GM18502 (cell line): ENCODE data around the gene PLBD2.
A peak's percentile ranks its signal among the peaks of the same experiment; 100 is the strongest.

Experiments
- ATAC-seq: cut with Tn5 transposase; IDR thresholded peaks from one replicate; pipeline ENCODE4 v1.9.1; 2021; ENCODE audit warnings: mild to moderate bottlenecking; ENCODE audit not compliant: unreplicated experiment, poor library complexity

Gene PLBD2

GRCh38 chr12:113358381-113359132 lies at the start of gene PLBD2:
PLBD2 (plus strand) TSS chr12:113358587; CDS start chr12:113358601, 14 bp downstream.
- peak; percentile 90 for ATAC-seq

- no peak for ATAC-seq
These were observed 47.9 kb upstream of the PLBD2 start for GRCh38 chr12:113310489-113310888.

GRCh38 chr12:113314121-113314529 lies 44.3 kb upstream of the PLBD2 start:
- no peak for ATAC-seq

GRCh38 chr12:113315358-113315757 lies 43.0 kb upstream of the PLBD2 start:
- ATAC-seq = no peak

- ATAC-seq = no peak
These were observed 42.2 kb upstream of the PLBD2 start for GRCh38 chr12:113316155-113316554.

- ATAC-seq = no peak
These were observed 41.3 kb upstream of the PLBD2 start for GRCh38 chr12:113317122-113317521.

GRCh38 chr12:113318046-113318656 lies 40.2 kb upstream of the PLBD2 start:
- ATAC-seq = no peak

- no peak for ATAC-seq
These were observed 39.3 kb upstream of the PLBD2 start for GRCh38 chr12:113318900-113319628.

GRCh38 chr12:113320401-113320800 lies 38.0 kb upstream of the PLBD2 start:
- no peak for ATAC-seq

- ATAC-seq = no peak
These were observed 36.0 kb upstream of the PLBD2 start for GRCh38 chr12:113322343-113322742.

- ATAC-seq = no peak
These were observed 32.5 kb upstream of the PLBD2 start for GRCh38 chr12:113325916-113326315.

- ATAC-seq = no peak
These were observed 31.5 kb upstream of the PLBD2 start for GRCh38 chr12:113326775-113327395.

GRCh38 chr12:113328368-113328889 lies 30.0 kb upstream of the PLBD2 start:
- ATAC-seq = no peak

GRCh38 chr12:113329022-113329790 lies 29.2 kb upstream of the PLBD2 start:
- ATAC-seq = no peak

- no peak for ATAC-seq
These were observed 28.5 kb upstream of the PLBD2 start for GRCh38 chr12:113329791-113330417.

GRCh38 chr12:113330505-113330904 lies 27.9 kb upstream of the PLBD2 start:
- ATAC-seq = no peak

GRCh38 chr12:113332688-113333417 lies 25.5 kb upstream of the PLBD2 start:
- ATAC-seq = no peak

- ATAC-seq = no peak
These were observed 25.0 kb upstream of the PLBD2 start for GRCh38 chr12:113333418-113333750.
